Progenitor cell of endocrine pancreas (in vitro differentiated cells): ENCODE data around the gene MESD. TPM values are rescaled to one million over a fixed set of nuclear protein-coding genes. Genes with fewer than 3 reads are reported as not detected.
A peak's percentile ranks its signal among the peaks of the same experiment; 100 is the strongest.

Experiments used
- DNase-seq: peaks from one replicate; pipeline ENCODE4 v3.0.0; 2021; ENCODE audit warnings: low spot score; ENCODE audit not compliant: unreplicated experiment
- H3K27ac Mint-ChIP-seq: 2 replicates; pipeline ENCODE4 v1.8.0; 2021; ENCODE audit warnings: mild to moderate bottlenecking, moderate library complexity, mixed read lengths
- H3K27me3 Mint-ChIP-seq: 2 replicates; pipeline ENCODE4 v1.8.0; 2021; ENCODE audit warnings: mixed read lengths
- H3K36me3 Mint-ChIP-seq: 2 replicates; pipeline ENCODE4 v1.8.0; 2022; ENCODE audit warnings: mixed read lengths; ENCODE audit not compliant: insufficient read depth
- H3K4me1 Mint-ChIP-seq: 2 replicates; pipeline ENCODE4 v1.8.0; 2021; ENCODE audit warnings: low read depth, mixed read lengths
- H3K4me3 Mint-ChIP-seq: 2 replicates; pipeline ENCODE4 v1.8.0; 2021; ENCODE audit warnings: low read depth, mild to moderate bottlenecking, moderate library complexity, mixed read lengths
- H3K9me3 Mint-ChIP-seq: 2 replicates; pipeline ENCODE4 v1.8.0; 2021; ENCODE audit warnings: low read depth, mixed read lengths
- total RNA-seq: library from RNA; stranded (reverse); gene quantifications from 2 replicates; pipeline ENCODE4 v1.2.1, GENCODE V29; 2021
- TF ChIP-seq, protein P1 (sequence below): fragments of 200-600 bp; sonication (generic); IDR thresholded peaks from one replicate; pipeline ENCODE4 v1.5.0; 2021; ENCODE audit warnings: antibody characterized with exemption, mild to moderate bottlenecking; ENCODE audit not compliant: unreplicated experiment

Gene MESD
- total RNA-seq, 1 donor from 2014 or later = 42.6 TPM

DNA sequence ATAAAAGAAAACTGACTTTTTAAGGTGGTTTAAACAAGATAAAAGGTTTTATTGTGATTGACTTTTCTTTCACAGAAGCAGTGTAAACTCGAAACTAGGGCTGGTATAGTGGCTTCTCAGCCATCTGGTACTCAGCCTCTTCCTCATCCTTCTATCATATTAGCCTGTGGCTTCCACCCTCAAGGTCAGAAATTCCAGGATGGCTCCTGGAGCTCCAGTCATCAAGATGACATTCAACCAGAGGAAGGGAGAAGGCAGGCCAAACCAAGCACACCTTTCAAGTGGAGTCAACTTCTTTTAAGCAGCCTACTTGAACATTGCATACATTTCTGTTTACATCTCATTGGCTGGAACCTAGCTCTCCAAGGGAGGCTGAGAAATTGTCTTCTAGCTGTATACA lies 1.3 kb upstream of the MESD start:
- Mint-ChIP-seq H3K4me1 (peaks cover 24% of the 10 kb centered on the region), H3K9me3 (no peaks in the 10 kb centered on the region), H3K27me3 (no peaks in the 10 kb centered on the region), H3K36me3 (no peaks in the 10 kb centered on the region), H3K27ac (no peak overlapping the region), H3K4me3 (no peak overlapping the region)
- no peak for DNase-seq
- TF ChIP-seq, protein P1, sequence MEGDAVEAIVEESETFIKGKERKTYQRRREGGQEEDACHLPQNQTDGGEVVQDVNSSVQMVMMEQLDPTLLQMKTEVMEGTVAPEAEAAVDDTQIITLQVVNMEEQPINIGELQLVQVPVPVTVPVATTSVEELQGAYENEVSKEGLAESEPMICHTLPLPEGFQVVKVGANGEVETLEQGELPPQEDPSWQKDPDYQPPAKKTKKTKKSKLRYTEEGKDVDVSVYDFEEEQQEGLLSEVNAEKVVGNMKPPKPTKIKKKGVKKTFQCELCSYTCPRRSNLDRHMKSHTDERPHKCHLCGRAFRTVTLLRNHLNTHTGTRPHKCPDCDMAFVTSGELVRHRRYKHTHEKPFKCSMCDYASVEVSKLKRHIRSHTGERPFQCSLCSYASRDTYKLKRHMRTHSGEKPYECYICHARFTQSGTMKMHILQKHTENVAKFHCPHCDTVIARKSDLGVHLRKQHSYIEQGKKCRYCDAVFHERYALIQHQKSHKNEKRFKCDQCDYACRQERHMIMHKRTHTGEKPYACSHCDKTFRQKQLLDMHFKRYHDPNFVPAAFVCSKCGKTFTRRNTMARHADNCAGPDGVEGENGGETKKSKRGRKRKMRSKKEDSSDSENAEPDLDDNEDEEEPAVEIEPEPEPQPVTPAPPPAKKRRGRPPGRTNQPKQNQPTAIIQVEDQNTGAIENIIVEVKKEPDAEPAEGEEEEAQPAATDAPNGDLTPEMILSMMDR = no peak

DNA sequence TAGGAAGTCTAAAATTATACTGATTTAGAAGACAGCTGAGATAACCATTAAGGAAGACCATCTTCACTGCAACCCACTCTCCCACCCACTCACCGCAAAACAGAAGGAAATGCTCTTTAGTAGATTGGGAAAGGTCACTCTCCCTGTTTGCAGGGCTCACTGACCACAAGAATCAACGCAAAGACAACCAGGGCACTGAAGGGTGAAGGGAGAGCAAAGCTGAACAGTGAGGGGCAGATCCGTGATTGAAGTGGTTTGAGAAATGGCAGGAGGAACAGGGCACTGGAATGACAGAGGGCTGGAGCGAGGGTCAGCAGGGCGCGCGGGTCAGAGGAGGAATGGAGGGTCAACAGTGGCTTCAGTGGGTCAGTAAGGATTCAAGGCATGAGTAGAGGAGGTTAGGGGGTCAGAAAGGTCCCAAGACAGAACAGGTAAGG lies 520 bp downstream of the MESD start:
- Mint-ChIP-seq H3K4me3 (peak overlapping the region; percentile 98), H3K36me3 (no peaks in the 10 kb centered on the region), H3K27me3 (no peaks in the 10 kb centered on the region), H3K27ac (peak overlapping the region; percentile 98), H3K9me3 (no peaks in the 10 kb centered on the region), H3K4me1 (peaks cover 21% of the 10 kb centered on the region)
- TF ChIP-seq, protein P1 = no peak
- DNase-seq = no peak

DNA sequence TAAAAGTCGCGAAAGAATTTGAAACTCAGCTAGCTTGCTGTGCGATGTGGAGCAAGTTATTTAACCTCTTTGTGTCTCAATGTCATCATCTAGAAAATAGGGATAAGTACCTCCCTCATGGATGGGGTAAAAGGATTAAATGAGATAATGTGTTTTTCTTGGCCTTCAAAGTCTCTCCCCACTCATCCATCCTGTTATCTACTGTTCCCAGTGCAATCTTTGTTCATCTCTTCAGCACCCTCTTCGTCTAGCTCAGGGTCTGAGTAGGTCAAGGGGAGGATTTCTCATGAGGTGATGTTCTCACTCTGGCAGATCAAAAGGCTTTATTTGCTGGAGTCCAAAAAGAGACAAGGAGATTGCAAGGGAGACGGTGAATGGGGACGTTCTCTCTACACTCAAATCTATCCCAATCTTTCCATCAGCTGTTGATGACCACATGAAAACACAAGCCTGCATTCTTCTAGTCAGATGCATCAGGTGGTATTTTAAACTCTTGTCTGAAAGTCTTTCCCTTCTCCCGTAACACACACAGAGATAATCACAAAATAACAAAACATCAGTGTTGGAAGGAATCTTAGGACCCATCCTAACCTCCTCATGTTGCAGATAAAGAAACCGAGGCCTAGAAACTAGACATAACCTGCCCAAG lies 1.3 kb downstream of the MESD start:
- peaks cover 21% of the 10 kb centered on the region for H3K4me1 Mint-ChIP-seq

GRCh38 chr15:80986487-80986886 lies 3.1 kb downstream of the MESD start:
- no peak for DNase-seq
- H3K4me1 Mint-ChIP-seq = peaks cover 21% of the 10 kb centered on the region
- no peaks in the 10 kb centered on the region for H3K9me3 Mint-ChIP-seq
- H3K27ac Mint-ChIP-seq = no peak overlapping the region
- TF ChIP-seq, protein P1 = no peak
- no peak overlapping the region for H3K4me3 Mint-ChIP-seq
- H3K27me3 Mint-ChIP-seq = no peaks in the 10 kb centered on the region
- H3K36me3 Mint-ChIP-seq = peaks cover 5% of the 10 kb centered on the region

More for the DNA sequence above, 1.3 kb downstream of the MESD start:
- no peaks in the 10 kb centered on the region for H3K36me3 Mint-ChIP-seq
- no peaks in the 10 kb centered on the region for H3K9me3 Mint-ChIP-seq
- DNase-seq = no peak
- TF ChIP-seq, protein P1 = no peak
- peak overlapping the region; percentile 98 for H3K27ac Mint-ChIP-seq
- H3K4me3 Mint-ChIP-seq = peak overlapping the region; percentile 98
- H3K27me3 Mint-ChIP-seq = no peaks in the 10 kb centered on the region

DNA sequence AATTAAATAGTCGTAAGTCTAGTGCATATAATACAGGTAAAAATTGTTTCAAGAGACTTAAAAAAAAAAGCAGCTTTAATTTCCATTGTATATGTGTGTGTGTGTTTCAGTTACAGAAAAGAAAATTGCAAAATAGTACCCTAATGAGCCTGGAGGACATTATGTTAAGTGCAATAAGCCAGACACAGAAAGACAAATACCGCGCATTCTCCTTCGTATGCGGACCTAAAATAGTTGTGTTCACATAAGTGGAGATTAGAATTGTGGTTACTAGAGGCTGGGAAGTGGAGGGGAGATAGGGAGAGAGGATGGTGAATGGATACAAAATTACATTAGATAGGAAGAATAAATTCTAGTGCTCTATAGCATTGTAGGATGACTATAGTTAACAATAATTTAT lies 3.6 kb downstream of the MESD start:
- Mint-ChIP-seq H3K4me1 (peaks cover 21% of the 10 kb centered on the region), H3K4me3 (no peak overlapping the region), H3K27me3 (no peaks in the 10 kb centered on the region), H3K9me3 (no peaks in the 10 kb centered on the region), H3K27ac (no peak overlapping the region), H3K36me3 (peaks cover 5% of the 10 kb centered on the region)
- TF ChIP-seq, protein P1 = no peak
- no peak for DNase-seq
